ENCODE data around the gene NRDE2.

Gene NRDE2

GRCh38 chr14:90281756-90282155 is 50.0 kb downstream of the NRDE2 start:
- no peak for DNase-seq (ENCODE audit: extremely low read depth, low read depth)

GRCh38 chr14:90281261-90281660 is 50.5 kb downstream of the NRDE2 start:
- H3K4me3 ChIP-seq (replicated peaks; ENCODE audit: low read depth, low read length): no peak overlapping the region
- no peak for TF ChIP-seq CTCF (IDR thresholded peaks at IDR 0.05; ENCODE audit: low read depth, low read length, missing control alignments)
- DNase-seq (ENCODE audit: extremely low read depth, low read depth): peak; percentile 24

More at GRCh38 chr14:90281756-90282155, 50.0 kb downstream of the NRDE2 start:
- TF ChIP-seq CTCF (IDR thresholded peaks at IDR 0.05; ENCODE audit: low read depth, low read length, missing control alignments): no peak
- no peak overlapping the region for H3K4me3 ChIP-seq (replicated peaks; ENCODE audit: low read depth, low read length)

DNA sequence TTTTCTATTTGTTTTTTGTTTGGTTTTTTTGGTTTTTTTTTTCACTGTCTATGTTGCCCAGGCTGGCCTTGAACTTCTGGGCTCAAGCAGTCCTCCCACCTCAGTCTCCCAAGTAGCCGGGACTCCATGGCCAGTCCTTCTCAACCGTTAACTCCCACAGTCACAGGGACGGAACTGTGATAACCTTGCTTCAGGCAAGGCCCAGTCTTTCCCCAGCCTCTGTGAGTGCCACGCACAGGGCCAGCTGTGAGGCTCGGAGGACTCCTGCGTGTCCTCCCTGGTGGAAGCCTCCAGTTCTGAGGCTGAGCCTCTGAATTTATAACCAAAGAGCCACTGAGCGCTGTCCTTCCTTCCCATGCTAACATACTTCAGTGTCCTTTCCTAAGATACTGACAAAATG is 51.6 kb downstream of the NRDE2 start:
- no peak for TF ChIP-seq CTCF (IDR thresholded peaks at IDR 0.05; ENCODE audit: low read depth, low read length, missing control alignments)

GRCh38 chr14:90278199-90279175 is 53.3 kb downstream of the NRDE2 start:
- TF ChIP-seq CTCF (IDR thresholded peaks at IDR 0.05; ENCODE audit: low read depth, low read length, missing control alignments): no peak
- DNase-seq (ENCODE audit: extremely low read depth, low read depth): no peak

More for the DNA sequence above, 51.6 kb downstream of the NRDE2 start:
- no peak for DNase-seq (ENCODE audit: extremely low read depth, low read depth)
- H3K4me3 ChIP-seq (replicated peaks; ENCODE audit: low read depth, low read length): no peak overlapping the region

DNA sequence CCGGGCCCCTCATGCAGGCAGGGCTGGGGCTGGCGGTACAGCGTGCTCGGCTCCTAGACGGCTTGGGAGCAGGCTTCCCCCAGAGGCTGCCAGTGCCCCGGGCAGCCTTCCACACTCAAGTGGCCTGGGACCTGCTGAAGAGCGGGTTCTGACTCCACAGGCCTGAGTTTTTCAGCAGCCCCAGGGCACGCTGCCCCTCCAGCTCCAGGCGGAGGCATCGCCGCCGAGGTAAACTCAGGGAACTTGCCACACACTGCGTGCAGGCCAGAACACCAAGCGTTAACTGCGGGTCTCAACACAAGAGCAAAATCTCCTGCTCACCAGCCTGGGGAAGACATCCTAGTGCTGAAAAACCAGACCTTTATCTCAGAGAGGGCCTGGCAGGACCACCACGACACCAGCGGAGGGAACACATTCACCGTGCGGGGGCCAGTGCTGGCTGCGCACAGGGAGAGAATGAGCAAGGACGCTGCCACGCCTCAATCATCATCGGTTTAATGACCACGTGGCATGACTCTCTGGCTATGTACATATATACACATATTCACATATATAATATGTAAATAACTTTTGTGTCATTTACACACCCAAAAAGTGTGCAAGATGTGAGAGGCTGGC is 54.1 kb downstream of the NRDE2 start:
- TF ChIP-seq CTCF (IDR thresholded peaks at IDR 0.05; ENCODE audit: low read depth, low read length, missing control alignments): no peak
- no peak overlapping the region for H3K4me3 ChIP-seq (replicated peaks; ENCODE audit: low read depth, low read length)
- DNase-seq (ENCODE audit: extremely low read depth, low read depth): no peak

More at GRCh38 chr14:90278199-90279175, 53.3 kb downstream of the NRDE2 start:
- H3K4me3 ChIP-seq (replicated peaks; ENCODE audit: low read depth, low read length): no peak overlapping the region

DNA sequence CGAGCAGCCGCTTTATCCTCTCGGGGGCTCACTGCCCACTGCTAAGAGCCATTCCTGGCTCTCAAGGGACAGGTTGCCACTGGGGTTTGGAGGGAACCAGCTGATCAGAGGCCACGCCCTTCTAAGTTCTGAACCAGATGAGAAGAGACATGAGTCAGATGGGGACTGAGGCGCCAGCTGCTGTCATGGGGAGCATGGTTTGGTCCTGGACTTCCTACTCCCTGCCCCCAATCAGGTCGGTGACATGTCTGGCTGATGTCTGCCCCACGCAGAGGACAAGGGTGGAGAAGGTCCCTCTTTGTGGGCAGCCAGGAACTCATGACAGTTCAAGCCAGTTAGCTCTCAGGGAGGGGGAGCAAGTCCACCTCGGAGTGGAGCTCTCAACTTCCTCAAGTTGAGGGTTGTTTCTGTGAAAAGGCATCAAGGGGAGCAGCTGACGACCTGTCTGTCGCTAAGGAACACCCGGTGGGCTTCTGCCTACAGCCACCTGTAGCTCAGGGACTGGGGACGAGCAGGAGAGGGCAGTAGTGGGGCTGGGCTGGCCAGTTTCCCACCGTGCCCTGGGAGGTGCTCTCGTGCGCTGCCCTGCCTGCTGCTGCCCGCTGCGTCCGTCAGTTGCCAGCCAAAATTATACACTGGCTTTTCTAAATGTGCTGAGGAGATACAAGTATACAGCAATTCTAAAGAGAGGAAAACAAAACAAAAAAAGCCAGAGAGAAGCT is 54.9 kb downstream of the NRDE2 start:
- no peak for DNase-seq (ENCODE audit: extremely low read depth, low read depth)
- TF ChIP-seq CTCF (IDR thresholded peaks at IDR 0.05; ENCODE audit: low read depth, low read length, missing control alignments): no peak
- no peak overlapping the region for H3K4me3 ChIP-seq (replicated peaks; ENCODE audit: low read depth, low read length)

Data from HFF-Myc (cell line).